Stimulated activated CD4-positive, alpha-beta T cell treated with anti-CD3 and anti-CD28 coated beads, TNF-alpha, amount 100 ng/mL, for 48 hours (primary cell): ENCODE measurements around the gene GRIP2.

Source experiments
- DNase-seq, 3 donors: peaks; one replicate each; pipeline ENCODE4 v3.0.0-alpha.2; 2020; ENCODE audit warnings: low read depth in 3 of 3

The GRIP2 gene

DNA sequence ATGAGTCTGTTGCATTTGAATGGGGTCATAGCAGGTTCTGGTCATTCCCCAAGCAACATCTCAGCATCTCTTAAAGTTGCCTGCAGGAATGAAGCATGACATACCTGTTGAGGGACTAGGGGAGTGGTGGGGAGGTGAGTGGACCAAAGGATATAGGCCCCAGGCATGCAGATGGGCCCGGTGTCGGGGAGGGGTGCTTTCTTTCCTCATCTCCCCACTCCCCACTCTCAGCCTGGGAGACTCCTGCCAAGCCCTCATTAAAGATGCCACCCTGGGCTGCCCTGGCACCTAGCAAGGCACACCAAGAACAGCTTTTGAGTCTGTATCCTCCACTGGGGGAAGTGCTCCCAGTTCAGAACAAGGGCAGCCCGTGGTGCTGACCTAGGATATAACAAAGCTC, 54.2 kb downstream of the GRIP2 start:
- DNase-seq = no peak

DNA sequence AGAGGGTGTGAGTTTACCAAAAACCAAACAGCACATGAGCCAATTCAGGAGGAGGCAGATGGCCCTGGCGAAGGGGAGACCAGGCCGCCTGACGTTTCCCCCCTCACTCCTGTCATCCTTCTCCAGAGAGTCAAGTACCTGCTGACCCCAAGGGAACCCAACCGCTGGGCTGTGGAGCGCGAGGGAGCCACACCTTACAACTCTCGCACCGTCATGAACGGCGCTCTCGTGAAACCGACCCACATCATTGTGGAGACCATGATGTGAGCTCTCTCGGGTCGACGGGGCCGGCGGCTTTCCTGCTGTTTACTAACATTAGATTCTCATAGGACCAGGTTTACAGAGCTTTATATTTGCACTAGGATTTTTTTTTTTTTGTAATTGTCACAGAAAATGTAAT, 55.4 kb downstream of the GRIP2 start:
- no peak for DNase-seq

DNA sequence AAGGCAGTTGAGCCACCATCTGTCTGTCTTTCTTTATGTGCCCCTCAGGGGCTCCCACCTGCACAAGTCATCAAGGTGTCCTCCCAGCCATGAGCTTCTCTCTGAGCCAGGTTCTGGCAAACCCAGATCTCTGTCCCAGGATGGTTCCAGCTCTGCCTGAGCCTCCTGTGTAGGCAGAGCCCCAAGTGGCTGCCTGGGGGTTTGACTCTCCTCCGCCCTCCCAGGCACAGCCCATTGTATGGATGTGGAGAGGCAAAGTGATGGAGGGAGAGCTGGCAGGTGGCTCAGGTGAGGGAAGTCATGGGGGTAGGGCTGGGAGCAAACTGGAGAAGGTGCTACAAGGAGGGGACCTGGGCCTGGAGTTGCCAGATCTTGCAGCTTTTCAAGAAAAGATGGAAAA, 56.9 kb downstream of the GRIP2 start:
- no peak for DNase-seq

DNA sequence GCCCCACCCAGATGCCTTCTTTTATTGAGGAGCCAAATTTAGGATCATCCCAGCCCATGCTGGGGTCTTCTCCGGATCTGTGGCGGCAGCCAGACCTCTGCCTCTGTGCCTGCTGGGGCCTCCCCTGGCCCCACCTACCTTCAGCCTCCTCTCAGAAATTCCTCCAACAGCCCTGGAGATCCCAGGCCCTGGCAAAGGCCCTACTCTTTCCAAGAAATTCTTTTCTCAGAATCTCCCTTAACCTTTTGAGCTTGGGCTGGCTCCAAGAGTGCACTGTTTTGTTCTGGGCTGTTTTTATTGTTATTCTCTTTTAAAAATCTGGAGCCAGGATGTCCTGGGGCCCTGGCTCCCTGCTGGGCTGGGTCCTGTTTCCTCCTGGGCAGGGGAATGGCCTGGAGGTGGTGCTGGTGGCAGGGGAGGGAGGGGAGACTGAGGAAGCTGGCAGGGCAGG, 57.8 kb downstream of the GRIP2 start:
- no peak for DNase-seq

DNA sequence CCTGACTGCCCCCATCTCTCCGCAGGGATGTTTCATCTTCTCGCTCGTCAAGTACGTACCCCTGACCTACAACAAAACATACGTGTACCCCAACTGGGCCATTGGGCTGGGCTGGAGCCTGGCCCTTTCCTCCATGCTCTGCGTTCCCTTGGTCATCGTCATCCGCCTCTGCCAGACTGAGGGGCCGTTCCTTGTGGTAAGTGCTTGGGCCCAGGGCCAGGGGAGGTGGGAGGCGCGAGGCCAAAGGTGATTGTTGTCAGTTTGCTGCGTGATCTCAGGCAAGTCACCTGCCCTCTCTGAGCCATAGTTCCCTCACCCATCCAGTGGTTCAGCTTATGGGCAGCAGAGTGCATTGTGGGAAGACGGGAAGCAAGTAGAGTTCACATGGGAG, 58.5 kb downstream of the GRIP2 start:
- DNase-seq = no peak

DNA sequence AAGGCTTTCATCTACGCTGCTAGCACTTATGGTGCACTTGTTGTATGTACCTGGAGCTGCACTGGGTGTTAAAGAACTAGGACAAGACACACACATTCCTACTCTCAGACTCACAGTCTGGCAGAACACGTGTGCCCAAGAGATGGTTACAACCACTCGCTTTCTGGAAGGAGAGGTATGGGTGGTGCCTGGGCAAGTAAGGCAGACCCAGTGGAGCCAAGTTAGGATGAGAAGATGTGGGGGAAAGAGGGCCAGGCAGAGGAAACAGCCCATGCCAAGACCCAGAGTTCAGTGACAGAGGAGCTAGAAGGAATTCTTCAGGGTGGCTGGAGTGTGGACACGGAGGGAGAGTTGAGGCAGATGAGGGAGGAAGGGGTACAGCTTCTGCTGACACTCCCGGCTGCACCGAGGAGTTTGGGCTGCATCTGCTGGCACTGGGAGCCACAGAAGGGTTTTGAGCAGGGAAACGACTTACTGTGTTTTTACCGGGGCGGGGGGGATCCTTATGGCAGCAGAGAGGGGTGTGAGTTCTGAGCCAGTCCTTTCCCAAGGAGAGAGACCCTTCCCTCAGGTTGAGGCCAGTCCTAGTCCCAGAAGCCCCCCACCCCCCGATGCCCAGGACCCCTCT, 59.0 kb downstream of the GRIP2 start:
- DNase-seq = no peak

DNA sequence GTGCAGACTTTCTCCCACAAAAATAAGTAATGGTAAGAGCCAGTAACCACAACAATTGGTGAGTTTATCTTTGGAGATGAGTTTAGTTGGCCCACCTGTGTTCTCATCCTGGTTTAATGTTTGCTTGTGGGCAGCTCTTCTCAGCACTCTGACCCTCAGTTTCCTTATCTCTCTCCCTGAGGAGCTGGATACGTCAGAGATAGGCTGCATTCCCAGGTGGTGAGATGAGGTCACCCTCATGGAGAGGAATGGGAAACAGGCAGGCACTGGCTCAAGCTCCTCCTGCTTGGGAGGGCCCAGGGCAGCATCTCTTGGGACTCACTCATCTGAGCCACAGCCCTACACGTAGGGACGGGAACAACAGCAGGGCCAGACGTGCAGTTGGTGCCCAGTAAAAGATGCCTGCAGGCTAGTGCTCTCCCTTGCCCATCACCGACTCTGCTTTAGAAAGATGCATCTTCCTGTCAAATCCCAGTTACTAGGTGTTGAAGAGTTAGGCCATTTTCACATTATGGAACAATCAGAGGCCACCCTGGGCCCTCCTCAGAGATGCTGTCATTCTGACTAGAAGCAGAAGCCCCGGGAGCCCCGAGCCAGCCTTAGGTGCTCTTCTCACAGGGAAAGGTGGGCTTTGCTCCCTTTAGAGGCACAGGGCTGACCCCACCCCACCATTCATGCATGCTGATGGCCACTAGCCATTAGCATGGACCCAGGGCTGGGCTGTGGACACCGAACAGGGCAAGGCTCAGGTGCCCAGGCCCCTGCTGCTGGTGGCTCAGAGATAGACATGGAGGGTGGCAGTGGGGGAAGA, 59.7 kb downstream of the GRIP2 start:
- no peak for DNase-seq

DNA sequence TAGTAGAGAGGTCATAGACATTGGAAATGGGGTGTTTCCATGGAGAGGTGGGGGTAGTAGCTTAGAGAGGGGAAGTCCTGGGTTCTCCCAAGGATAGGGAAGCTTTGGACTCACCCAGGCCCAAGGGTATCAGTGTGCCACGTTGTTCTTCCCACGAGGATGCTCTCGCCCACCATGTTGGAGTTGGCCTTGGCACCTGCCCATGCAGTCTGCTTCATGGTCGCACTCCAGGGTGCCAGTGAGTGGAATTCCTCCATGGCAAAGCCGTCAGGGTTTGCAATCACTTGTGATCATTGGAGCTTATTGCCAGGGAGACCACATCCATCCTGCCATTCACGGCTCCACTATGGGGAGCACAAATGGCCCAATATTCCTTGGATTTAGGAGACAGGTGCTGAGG, 60.6 kb downstream of the GRIP2 start:
- DNase-seq = no peak

DNA sequence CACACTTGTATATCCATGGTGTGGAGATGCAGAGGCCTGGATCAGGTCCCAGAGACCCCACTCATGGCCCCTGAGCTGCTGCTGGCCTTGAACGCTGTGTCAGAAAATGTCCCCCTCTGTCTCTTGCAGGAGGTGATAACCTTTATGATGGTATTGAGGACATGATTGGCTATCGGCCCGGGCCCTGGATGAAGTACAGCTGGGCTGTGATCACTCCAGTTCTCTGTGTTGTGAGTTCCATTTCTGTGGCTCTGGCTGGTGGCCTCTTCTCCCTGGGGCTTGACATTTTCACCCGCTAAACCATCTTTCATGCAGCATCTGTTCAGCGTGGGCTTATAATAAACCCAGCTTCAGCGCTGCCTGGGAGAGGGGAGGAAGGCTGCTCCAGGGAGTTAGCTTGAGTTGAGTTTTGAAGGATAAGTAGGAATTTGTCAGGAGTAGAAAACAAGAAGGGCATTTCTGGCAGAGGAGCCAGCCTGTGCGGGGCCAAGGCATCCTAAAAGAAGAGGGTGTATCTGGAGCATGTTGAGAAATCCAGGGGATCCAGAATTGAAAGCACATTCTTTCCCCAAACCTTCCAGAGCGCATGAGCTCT, 61.1 kb downstream of the GRIP2 start:
- DNase-seq = no peak

DNA sequence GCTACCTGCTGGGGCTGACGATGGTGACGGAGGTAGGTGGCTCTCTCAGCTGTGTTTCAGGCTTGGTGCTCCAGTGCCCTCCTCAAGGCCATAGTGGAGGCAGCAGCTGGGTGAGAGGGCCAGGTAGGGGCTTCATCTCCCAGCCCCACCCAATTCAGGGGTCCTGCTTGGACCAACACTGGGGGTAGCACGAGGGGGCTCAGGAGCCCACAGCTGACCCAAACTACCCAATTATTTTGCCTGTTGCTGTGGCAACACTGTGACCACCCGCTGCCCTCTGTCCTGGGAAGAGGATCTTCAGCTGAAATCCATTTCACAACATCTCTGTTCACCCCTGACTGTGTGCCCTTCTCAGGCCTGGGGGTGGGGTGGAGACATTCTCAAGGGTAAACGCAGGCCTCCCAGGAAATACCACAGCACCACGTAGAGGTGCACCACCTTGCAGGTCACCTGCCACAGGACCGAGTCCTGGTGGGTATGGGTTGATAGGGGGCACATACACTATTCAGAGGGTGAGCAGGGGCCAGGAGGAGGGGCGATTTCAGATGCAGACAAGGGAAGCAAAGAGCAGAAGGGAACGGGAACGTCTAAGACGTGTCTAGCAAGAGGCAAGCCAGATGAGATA, 62.7 kb downstream of the GRIP2 start:
- no peak for DNase-seq

DNA sequence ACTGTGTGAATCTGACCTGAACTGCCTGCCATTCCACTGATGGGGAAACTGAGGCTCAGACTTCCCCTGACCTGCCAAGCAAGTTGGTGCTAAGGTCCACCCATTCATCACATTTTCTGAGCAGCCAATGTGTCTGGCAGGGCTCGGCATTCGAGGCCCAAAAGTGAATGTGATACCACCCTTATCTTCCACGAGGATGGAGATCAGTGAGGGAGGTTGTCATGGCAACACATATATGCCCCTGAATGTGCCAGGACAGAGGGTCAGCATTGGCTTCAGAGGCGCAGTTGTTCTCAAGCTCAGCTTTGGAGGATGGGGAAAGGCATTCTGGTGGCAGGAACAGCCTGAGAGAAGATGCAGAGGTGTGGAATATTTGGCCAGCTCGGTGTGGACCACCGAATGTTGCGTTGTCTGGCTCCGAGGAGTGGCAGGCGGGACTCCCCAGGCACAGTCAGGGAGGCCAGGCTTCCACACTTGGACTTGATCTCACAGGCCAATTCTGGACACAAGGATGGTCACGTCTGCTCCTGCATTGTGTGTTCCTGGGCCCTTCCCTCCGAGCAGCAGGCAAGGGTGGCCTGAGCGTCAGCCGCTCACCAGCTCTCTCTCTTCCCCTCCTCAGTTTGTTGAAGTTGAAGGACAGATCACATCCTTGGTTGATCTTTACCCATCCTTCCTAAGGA, 63.4 kb downstream of the GRIP2 start:
- no peak for DNase-seq

DNA sequence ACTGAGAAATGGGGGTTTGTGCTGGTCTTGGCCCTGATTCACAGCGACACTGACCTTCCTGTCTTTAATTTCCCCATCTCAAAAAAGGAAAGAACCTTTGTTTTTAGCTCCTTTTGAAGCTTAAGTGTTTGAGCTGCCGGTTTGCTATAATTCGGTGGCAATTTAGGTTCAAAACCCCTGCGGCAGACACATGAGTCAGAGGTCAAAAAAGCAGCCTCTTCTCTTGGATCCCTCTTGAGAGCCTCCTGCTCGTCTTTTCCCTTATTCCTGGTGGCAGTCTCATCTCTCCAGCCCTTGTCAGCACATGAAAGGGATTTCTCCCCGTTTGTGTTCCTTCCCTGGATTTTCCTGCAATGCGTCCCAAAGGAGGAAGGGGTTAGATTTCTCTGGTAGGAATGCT, 64.5 kb downstream of the GRIP2 start:
- DNase-seq = no peak

DNA sequence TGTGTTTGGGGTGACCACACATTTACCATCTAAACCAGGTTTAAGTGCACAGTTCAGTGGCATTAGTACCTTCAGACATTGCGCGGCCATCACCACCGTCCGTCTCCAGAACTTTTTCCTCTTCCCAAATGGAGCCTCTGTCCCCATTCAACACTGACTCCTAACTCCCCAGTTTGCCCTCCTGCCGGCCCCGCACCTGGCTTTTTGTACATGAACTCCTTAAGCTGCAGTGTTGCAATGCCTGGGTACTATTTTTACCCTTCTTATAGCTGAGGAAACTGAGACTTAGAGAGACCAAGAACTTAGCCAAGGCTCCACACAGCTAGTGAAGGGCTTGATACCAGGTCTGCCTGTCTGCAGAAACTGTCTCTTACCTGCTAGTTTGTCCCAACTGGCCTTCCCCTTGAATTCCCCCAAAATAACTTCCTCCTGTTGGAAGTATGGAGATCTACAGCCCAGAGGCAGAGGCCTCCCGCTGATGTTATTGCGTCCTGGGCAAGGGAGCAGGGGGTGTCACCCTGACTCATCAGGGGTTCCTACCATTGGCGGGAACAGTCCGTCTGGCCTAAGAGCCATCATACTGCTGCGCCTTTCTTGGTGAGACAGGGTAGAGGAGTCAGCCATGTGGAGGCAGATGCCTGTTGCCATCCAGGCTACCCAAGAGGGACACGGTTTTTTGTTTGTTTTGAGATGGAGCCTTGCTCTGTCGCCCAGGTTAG, 65.6 kb downstream of the GRIP2 start:
- no peak for DNase-seq

DNA sequence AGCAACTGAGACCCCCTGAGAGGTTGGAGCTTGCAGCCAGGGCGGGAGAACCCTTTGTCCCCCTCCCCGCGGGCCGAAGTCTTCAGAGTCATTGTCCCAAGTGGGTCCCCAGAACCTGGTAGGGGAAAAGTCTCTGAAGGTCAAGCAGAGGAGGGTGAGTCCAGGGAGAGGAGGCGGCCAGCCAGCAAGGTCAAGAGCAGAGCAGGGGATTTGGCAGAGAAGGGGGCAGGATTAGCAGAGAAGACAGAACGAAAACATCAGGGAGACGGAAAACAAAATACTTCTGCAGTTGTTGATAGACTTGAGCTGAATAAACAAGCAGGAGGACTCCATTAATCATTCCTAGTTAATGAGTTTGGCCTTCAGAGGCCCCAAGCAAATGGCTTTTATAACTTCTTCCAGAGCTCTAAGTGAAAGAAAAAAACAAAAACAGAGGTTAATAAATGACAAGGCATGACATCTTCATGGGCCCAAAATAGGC, 66.7 kb downstream of the GRIP2 start:
- DNase-seq = no peak

DNA sequence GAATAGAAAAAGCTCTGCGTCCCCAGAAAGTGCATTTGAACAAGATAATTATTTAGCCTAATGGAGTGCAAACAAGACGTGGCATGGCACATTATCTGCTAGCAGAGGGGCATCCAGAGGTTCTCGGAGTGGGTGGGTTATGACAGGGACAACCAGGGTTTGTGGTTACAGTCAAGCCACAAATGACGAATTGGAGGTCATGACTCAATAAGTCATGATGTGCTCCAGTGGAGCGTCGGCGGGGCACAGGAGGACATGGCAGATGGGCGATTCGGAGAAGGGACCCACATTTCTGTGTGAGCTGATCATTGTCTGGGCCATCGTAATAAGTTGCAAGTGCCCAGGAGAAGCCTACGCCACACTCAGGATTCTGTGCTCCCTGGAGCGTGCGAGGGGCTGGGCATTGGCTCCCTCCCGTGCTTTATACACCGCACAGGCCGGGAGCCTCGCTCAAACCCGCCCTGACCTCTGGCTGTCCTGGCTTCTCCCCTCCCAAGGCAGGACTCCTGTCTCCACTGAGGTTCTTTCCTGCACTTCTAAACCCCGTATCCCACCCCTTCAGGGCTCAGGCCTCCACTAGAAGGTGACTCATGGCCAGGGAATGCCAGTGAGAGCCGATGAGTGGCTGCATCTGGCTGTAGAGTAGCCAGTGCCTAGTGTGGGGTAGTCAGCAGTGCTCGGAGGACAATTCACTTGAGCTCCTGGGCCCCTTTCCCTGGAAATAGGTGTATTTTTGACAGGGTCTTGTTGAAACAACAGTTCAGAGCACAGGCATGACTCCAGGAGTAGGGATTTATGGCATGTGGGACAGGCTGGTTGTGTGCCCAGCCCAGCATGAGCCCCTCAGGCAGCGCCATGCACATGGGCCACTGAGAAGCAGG, 67.4 kb downstream of the GRIP2 start:
- DNase-seq = no peak

DNA sequence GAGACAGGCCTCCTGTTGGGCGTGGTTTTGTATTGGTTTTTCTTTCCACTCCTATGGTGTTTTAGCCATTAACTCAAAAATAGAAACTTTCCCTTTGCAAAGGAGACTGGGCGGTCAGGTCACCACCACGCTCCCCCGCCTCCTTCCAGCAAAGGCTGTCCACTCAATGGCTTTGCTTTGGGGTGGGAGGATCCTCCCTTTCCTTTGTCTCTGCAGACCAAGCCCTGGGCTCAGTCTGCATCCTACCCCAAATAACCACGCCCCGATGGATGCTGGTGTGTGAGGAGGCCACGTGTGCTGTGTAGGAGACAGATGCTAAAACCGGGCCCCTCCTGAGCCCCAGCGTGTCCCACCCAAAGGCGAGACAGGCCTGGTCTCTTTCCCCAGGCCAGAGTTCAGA, 68.5 kb downstream of the GRIP2 start:
- no peak for DNase-seq

DNA sequence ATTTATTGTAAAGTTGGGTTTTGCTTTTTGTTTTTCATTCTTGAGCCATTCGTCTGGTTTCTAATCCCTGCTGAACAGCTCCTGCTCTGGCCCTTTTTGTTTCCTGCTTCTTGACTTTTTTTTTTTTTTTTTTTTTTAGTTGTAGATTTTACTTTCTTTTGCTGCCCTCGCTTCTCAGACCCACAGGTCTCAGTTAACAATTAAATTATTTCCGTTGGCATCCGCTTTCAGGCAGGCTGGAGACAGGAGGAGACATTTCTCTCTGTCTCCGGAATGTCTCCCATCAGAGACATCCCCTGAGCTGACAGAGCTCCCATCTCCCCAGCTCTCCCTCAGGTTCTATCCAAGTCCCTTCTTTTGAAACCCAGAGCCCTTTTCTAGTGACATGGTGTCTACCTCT, 69.1 kb downstream of the GRIP2 start:
- DNase-seq = no peak

DNA sequence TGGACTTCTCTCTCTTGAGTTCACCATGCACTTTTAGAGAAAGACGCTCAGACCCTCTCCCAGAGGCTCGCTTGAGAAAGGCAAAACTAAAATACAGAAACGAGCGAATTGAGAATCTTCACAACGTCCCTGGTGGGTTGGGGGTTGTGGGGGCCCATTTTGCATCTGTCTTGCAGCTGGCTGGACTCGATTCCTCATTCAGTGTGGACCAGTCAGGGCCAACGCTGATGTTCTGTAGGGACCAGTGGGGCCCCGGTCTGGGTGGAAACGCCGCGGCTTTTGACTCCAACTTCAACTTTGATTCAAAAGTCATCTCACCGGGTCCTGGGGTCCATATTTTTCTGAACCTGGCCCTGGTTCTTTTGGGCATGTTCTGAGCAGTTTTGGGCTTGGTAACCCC, 69.7 kb downstream of the GRIP2 start:
- no peak for DNase-seq

DNA sequence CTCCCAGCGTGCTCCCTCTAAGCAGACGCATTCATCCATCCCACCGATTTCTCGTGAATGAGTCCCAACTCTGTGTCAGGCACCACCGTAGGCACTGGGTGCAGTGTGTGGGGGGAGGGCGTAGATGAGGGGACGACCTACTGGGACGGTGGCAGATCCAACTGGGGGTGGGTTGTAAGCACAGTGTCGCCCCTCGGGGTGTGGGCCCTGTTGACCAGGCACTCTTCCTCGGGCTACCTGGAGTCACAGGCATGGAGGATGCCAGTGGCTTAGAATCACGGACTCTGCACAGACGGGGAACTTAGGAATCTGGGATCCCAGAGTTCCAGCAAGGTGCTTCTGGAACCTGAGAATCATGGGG, 71.5 kb downstream of the GRIP2 start:
- DNase-seq = no peak
